Adrenal gland (tissue), 5 donors: Measurements from ENCODE around the gene TMEM141.
"Not testable (repeated sequence)": the region's sequence is repeated elsewhere in the genome, so short reads cannot be mapped to it uniquely, and the experiment has no call there.

Source experiments
- POLR2A ChIP-seq, 2 donors: fragments of 450-650 bp; IDR thresholded peaks; one replicate each; pipeline ENCODE4 v1.6.1; 2017; ENCODE audit warnings: antibody characterized with exemption in 2 of 2, mild to moderate bottlenecking in 2 of 2, moderate library complexity in 1 of 2
- TF ChIP-seq, protein P1 (sequence below), 6 experiments: fragments of 450-650 bp in 4 of 6; fragments of 200-600 bp in 2 of 6; sonication (generic) in 1 of 6; IDR thresholded peaks; 1 replicate in 5 of 6; 2 replicates in 1 of 6; pipeline versions ENCODE4 v1.5.1 to v1.8.0; 2016 to 2021; ENCODE audit warnings: antibody characterized with exemption in 6 of 6, mild to moderate bottlenecking in 2 of 6, moderate library complexity in 1 of 6
- donor health status: DM: no; HTN: no; CAD: no.

GRCh38 chr9:136785565-136786355 is 5.4 kb upstream of the TMEM141 start:
- TF ChIP-seq, protein P1, sequence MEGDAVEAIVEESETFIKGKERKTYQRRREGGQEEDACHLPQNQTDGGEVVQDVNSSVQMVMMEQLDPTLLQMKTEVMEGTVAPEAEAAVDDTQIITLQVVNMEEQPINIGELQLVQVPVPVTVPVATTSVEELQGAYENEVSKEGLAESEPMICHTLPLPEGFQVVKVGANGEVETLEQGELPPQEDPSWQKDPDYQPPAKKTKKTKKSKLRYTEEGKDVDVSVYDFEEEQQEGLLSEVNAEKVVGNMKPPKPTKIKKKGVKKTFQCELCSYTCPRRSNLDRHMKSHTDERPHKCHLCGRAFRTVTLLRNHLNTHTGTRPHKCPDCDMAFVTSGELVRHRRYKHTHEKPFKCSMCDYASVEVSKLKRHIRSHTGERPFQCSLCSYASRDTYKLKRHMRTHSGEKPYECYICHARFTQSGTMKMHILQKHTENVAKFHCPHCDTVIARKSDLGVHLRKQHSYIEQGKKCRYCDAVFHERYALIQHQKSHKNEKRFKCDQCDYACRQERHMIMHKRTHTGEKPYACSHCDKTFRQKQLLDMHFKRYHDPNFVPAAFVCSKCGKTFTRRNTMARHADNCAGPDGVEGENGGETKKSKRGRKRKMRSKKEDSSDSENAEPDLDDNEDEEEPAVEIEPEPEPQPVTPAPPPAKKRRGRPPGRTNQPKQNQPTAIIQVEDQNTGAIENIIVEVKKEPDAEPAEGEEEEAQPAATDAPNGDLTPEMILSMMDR (IDR thresholded peaks at IDR 0.05): not testable (repeated sequence)
- not testable (repeated sequence) for TF ChIP-seq POLR2A (IDR thresholded peaks at IDR 0.05)
